ENCODE measurements around the gene ENG.
"Not testable (repeated sequence)": the region's sequence is repeated elsewhere in the genome, so short reads cannot be mapped to it uniquely, and the experiment has no call there.

ENG gene

DNA sequence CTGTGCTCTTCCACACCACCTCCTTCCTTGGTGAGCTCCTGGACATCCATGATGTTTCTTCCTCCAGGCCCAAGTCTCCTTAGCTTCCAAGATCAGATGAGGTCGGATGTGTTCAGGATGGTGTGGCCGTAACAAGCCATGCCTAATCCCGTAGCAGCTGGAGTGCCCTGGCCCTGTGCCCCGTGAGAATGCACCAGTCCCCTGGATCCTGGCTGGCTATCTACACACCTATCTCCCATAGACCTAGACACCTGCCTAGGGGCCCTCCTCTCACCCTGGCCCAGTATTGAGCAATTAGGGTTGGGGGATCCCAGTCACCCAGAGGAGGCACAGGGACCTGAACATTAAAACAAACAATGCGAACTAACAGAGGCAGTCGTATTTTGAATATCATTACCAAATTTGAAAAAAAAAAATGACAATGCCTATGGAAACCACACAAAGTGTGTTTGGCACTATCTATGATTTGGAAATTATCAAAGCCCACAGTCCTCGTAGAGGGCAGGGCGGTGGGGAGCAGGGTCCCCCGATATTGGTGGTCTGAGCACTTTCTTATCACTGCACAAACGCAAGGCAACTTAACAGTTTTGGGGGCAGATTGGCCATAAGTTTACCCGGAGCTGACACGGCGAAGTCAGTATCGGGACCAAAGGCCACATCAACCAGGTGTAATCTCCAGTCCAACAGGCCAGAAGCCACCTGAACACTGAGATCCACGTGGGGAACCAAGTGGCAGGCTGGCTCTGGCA is 13.2 kb downstream of the ENG start:
- H3K4me3 ChIP-seq (ENCODE audit: low read depth, low read length): no peak overlapping the region
- no peak for DNase-seq (ENCODE audit: low read depth)
- TF ChIP-seq, protein P1, sequence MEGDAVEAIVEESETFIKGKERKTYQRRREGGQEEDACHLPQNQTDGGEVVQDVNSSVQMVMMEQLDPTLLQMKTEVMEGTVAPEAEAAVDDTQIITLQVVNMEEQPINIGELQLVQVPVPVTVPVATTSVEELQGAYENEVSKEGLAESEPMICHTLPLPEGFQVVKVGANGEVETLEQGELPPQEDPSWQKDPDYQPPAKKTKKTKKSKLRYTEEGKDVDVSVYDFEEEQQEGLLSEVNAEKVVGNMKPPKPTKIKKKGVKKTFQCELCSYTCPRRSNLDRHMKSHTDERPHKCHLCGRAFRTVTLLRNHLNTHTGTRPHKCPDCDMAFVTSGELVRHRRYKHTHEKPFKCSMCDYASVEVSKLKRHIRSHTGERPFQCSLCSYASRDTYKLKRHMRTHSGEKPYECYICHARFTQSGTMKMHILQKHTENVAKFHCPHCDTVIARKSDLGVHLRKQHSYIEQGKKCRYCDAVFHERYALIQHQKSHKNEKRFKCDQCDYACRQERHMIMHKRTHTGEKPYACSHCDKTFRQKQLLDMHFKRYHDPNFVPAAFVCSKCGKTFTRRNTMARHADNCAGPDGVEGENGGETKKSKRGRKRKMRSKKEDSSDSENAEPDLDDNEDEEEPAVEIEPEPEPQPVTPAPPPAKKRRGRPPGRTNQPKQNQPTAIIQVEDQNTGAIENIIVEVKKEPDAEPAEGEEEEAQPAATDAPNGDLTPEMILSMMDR (IDR thresholded peaks at IDR 0.05; ENCODE audit: control insufficient read depth, extremely low read depth, insufficient read depth): no peak

DNA sequence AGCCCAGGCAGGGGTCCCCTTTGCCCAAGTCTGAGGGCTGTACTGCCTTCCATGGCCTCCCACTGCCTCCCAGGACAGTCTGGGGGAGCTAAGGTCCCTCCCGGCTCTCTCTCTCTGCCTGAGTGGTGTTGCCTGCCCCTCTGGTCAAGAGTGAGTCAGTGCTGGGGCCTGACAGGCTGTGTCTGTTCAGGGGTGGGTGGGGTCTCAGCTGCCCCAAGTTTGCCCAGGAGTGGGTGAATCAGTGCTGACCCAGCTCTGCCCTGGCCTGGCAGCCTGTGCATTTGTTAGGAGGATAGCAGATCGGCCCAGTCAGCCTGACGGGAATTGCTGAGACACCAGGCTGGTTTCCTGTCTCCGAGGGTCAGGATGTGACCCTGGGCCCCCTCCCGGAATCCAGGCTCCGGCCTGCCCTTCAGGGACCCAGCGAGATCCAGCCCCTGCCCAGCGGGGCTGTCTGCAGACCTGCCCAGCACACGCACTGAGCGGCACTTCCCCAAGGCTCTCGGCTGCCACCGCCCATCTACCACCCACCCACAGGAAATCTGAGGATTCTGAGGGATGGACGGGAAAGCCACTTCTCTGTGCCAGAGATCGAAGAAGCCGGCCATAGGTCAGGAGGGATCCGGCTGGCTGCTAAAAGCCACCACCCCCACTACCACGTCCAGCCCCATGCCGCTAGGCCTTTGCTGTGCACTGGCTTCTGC is 15.9 kb downstream of the ENG start:
- TF ChIP-seq, protein P1 (IDR thresholded peaks at IDR 0.05; ENCODE audit: control insufficient read depth, extremely low read depth, insufficient read depth): no peak
- no peak overlapping the region for H3K4me3 ChIP-seq (ENCODE audit: low read depth, low read length)
- no peak for DNase-seq (ENCODE audit: low read depth)

DNA sequence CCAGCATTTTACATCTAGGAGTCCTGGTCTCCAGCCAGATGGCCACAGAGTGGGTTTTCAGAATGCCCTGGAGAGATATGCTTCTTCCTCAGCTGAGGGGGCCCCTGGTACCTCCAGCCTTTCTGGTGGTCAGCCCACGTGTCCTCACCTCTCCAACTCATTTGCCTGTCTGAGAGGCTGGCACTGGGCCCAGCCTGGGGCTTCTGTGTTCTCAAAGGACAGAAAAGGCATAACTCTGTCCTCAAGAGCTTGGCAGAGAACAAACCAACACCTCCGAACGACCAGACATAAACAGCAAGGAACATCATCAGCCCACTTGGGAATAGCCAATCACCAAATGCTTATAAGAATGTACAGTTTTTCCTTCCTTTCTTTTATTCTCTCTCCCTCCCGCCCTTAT is 17.1 kb downstream of the ENG start:
- no peak overlapping the region for H3K4me3 ChIP-seq (ENCODE audit: low read depth, low read length)
- DNase-seq (ENCODE audit: low read depth): no peak
- TF ChIP-seq, protein P1 (IDR thresholded peaks at IDR 0.05; ENCODE audit: control insufficient read depth, extremely low read depth, insufficient read depth): no peak

DNA sequence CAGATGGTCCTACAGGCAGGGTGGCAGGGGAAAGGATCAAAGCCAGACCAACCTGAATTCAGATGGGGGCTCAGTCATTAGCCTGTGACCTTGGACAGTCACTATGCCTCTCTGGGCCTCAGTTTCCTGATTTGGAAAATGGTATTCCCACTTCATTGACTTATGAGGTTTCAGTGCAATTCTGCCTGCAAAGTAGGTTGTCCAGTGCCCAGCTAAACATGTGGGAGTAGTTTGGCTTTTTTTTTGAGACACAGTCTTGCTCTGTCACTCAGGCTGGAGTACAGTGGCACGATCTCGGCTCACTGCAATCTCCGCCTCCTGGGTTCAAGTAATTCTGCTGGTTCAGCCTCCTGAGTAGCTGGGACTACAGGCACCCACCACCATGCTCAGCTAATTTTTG is 17.9 kb downstream of the ENG start:
- H3K4me3 ChIP-seq (ENCODE audit: low read depth, low read length); DNase-seq (ENCODE audit: low read depth): not testable (repeated sequence)

DNA sequence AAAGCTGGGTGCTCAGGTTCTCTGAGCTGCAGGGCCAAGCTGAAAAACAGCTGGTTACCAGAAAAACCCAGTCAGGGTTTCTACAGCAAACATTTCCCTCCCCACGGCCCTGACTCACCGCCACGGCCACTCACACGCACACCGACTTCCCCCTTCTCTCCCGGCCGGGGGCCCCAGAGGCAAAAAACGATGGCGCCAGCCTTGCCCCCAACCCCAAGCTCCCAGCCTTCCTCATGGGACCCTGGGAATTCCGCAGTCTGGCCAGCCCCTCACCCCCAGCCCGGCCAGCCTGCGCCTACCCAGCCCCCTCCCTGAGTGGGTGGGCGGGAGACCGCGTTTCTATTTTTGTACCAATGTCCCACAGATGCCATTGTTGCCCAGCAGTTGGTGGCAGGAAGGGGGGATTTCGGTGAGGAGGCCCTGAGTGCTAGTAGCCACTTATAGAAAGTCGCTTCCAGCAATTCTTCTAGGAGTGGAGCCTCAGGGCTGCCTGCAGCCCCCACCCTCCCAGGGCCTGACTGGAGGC is 18.4 kb downstream of the ENG start:
- H3K4me3 ChIP-seq (ENCODE audit: low read depth, low read length): no peak overlapping the region
- no peak for DNase-seq (ENCODE audit: low read depth)
- TF ChIP-seq, protein P1 (IDR thresholded peaks at IDR 0.05; ENCODE audit: control insufficient read depth, extremely low read depth, insufficient read depth): no peak

DNA sequence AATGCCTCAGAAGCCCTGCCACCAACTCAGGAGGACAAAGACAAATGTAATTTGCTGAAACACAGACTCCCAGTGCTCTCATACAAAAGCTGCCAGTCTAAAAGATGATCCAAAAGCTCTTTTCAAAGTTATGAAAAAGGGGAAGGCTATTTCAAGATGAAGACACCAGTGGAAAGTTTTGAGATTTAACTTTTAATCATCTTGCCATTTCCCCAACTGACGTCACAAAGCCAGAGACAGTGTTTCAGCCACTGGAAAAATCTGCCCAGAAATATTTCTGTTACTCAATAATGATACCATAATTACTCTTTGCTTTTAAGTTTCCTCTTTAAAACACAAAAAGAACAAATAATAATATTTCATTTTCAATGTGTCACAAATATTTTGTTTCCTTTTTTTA is 20.9 kb downstream of the ENG start:
- DNase-seq (ENCODE audit: low read depth): no peak
- no peak overlapping the region for H3K4me3 ChIP-seq (ENCODE audit: low read depth, low read length)

DNA sequence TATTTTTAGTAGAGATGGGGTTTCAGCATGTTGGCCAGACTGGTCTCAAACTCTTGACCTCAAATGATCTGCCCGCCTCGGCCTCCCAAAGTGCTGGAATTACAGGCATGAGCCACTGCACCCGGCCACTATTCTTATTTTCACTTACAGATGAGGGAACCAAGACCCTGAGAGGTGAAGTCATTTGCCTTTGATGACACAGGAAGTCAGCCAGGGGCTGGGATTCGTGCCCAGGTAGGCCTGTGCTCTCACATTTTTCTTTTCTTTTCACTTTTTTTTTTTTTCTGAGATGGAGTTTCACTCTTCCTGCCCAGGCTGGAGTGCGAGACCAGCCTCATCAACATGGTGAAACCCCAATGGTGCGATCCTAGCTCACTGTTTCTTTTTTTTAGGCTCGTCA is 22.2 kb downstream of the ENG start:
- no peak overlapping the region for H3K4me3 ChIP-seq (ENCODE audit: low read depth, low read length)
- no peak for DNase-seq (ENCODE audit: low read depth)
- TF ChIP-seq, protein P1 (IDR thresholded peaks at IDR 0.05; ENCODE audit: control insufficient read depth, extremely low read depth, insufficient read depth): no peak

More for the DNA sequence above, 20.9 kb downstream of the ENG start:
- TF ChIP-seq, protein P1 (IDR thresholded peaks at IDR 0.05; ENCODE audit: control insufficient read depth, extremely low read depth, insufficient read depth): no peak

Measured in LNCaP clone FGC (cell line).